Natural killer cell (primary cell): ENCODE results near the gene FUOM. TPM values are rescaled to one million over a fixed set of nuclear protein-coding genes. Genes with fewer than 3 reads are reported as not detected.

ENCODE experiments used
- ATAC-seq, 3 donors: fragments of 150-1000 bp in 2 of 3; fragments of 200-7000 bp in 1 of 3; cut with Tn5 transposase; 1 replicate in 1 of 3; 2 replicates in 2 of 3; pipeline ENCODE4 v1.10.0; 2021; ENCODE audit warnings: mild to moderate bottlenecking in 2 of 3, moderate library complexity in 2 of 3
- DNase-seq, 2 donors: peaks; one replicate each; pipeline versions ENCODE4 v3.0.0 to v3.0.0-alpha.2; 2013 to 2021; ENCODE audit warnings: mixed read lengths in 1 of 2
- H3K27ac ChIP-seq: one replicate; pipeline ENCODE4 v1.5.1; 2013; ENCODE audit warnings: mild to moderate bottlenecking, low read length
- H3K27me3 ChIP-seq: one replicate; pipeline ENCODE4 v1.6.1; 2013; ENCODE audit warnings: low read length; ENCODE audit not compliant: control insufficient read depth, insufficient read depth
- H3K36me3 ChIP-seq: one replicate; pipeline ENCODE4 v1.6.1; 2013; ENCODE audit warnings: low read length; ENCODE audit not compliant: control insufficient read depth, insufficient read depth
- H3K4me1 ChIP-seq: one replicate; pipeline ENCODE4 v1.6.1; 2013; ENCODE audit warnings: low read length; ENCODE audit not compliant: control insufficient read depth, insufficient read depth
- H3K4me3 ChIP-seq: one replicate; pipeline ENCODE4 v1.5.1; 2013; ENCODE audit warnings: low read length
- H3K9me3 ChIP-seq: one replicate; pipeline ENCODE4 v1.6.1; 2013; ENCODE audit warnings: low read length; ENCODE audit not compliant: control insufficient read depth, insufficient read depth
- H3K27ac Mint-ChIP-seq, 2 donors: one replicate each; pipeline ENCODE4 v1.8.0; 2022; ENCODE audit warnings: mild to moderate bottlenecking in 2 of 2, mixed read lengths in 2 of 2, moderate library complexity in 1 of 2
- H3K27me3 Mint-ChIP-seq, 2 donors: one replicate each; pipeline ENCODE4 v1.8.0; 2022; ENCODE audit warnings: low read depth in 2 of 2, mixed read lengths in 2 of 2
- H3K36me3 Mint-ChIP-seq: one replicate; pipeline ENCODE4 v1.8.0; 2022; ENCODE audit warnings: mixed read lengths
- H3K4me1 Mint-ChIP-seq, 2 donors: one replicate each; pipeline ENCODE4 v1.8.0; 2022; ENCODE audit warnings: mixed read lengths in 2 of 2
- H3K4me3 Mint-ChIP-seq: one replicate; pipeline ENCODE4 v1.8.0; 2022; ENCODE audit warnings: mild to moderate bottlenecking, moderate library complexity, mixed read lengths
- H3K9me3 Mint-ChIP-seq, 2 donors: one replicate each; pipeline ENCODE4 v1.8.0; 2022; ENCODE audit warnings: mixed read lengths in 2 of 2
- CTCF ChIP-seq: fragments of 200-600 bp; IDR thresholded peaks from one replicate; pipeline ENCODE4 v1.8.0; 2022; ENCODE audit warnings: antibody characterized with exemption
- WGBS: methylation state at CpG from one replicate; pipeline ENCODE4 v1.1.7; 2013; ENCODE audit warnings: missing lambda C conversion rate; ENCODE audit not compliant: insufficient coverage; 5-methylcytosine and 5-hydroxymethylcytosine counted together
- intact Hi-C: fragments of 100-400 bp; cut with micrococcal nuclease; formaldehyde crosslinking; loops from one replicate; pipeline ENCODE4 v1.14.2; 2022
- total RNA-seq, 4 donors: library from RNA; stranded (reverse); fragments of 120-200 nt in 1 of 4; gene quantifications; one replicate each; pipeline versions ENCODE4 v1.2.3 to v1.2.4, GENCODE V29; 2013 to 2022

Gene FUOM
- total RNA-seq, 3 donors from 2014 or later (not counting 1 experiment from before 2014, with no cell fraction given) = 7.6 to 9.5 (median 7.9) TPM

DNA sequence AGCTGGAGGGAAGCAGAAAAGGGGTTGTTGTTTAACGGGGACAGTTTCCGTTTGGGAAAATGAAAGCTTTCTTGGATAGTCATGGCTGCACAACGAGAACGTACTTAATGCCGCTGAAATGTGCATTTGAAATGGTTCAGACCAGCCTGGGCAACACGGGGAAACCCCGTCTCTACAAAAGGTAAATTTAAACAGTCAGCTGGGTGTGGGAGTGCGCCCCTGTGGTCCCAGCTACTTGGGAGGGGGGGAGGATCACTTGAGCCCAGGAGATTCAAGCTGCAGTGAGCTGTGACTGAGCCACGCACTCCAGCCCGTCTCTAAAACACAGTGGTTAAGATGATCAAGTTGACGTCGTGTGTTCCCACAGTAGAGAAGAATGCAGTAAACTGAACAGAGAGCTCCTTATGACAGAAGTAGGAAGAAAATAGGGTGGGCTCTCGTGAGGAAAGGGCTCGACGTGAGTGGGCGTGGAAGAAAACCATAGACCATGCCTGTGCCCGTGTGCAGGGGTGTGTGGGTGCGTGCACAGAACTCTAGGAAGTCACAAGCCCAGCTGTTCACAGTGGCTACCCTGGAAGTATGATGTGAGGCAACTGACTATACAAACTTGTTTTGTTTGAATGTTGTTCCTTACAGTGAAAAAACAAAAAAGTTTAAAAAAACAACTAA lies 4.1 kb upstream of the FUOM start:
- H3K27ac Mint-ChIP-seq = no peak overlapping the region
- Histone ChIP-seq H3K9me3 (no peaks in the 10 kb centered on the region), H3K27me3 (no peaks in the 10 kb centered on the region), H3K27ac (no peak overlapping the region), H3K4me3 (no peak overlapping the region), H3K4me1 (peaks cover 4% of the 10 kb centered on the region), H3K36me3 (peaks cover 22% of the 10 kb centered on the region)
- H3K4me1 Mint-ChIP-seq = no peaks in the 10 kb centered on the region
- H3K36me3 Mint-ChIP-seq = no peaks in the 10 kb centered on the region
- H3K27me3 Mint-ChIP-seq = no peaks in the 10 kb centered on the region
- ATAC-seq (no peak), DNase-seq (no peak)
- 70% methylated on average over 18 of the region's 18 CpGs for WGBS
- no peak overlapping the region for H3K4me3 Mint-ChIP-seq
- intact Hi-C loops = no loop called here
- H3K9me3 Mint-ChIP-seq = no peaks in the 10 kb centered on the region
- TF ChIP-seq CTCF = no peak

DNA sequence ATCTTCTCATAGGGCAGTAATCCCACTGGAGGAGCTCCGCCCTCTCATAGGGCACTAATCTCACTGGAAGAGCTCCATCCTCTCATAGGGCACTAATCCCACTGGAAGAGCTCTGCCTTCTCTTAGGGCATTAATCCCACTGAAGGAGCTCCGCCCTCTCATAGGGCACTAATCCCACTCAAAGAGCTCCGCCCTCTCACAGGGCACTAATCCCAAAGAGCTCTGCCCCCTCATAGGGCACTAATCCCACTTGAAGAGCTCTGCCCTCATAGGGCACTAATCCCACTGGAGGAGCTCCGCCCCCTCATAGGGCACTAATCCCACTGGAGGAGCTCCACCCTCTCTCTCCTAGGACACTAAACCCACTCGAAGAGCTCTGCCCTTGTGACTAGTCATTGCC lies 3.4 kb upstream of the FUOM start:
- Mint-ChIP-seq H3K27me3 (no peaks in the 10 kb centered on the region), H3K27ac (no peak overlapping the region), H3K36me3 (no peaks in the 10 kb centered on the region), H3K4me3 (no peak overlapping the region), H3K9me3 (no peaks in the 10 kb centered on the region), H3K4me1 (no peaks in the 10 kb centered on the region)
- Histone ChIP-seq H3K27me3 (no peaks in the 10 kb centered on the region), H3K4me1 (peaks cover 10% of the 10 kb centered on the region), H3K4me3 (no peak overlapping the region), H3K27ac (no peak overlapping the region), H3K36me3 (peaks cover 16% of the 10 kb centered on the region), H3K9me3 (no peaks in the 10 kb centered on the region)
- WGBS = 97% methylated on average over 5 of the region's 5 CpGs
- DNase-seq (no peak), ATAC-seq (no peak)
- TF ChIP-seq CTCF = no peak
- intact Hi-C loops = no loop called here

DNA sequence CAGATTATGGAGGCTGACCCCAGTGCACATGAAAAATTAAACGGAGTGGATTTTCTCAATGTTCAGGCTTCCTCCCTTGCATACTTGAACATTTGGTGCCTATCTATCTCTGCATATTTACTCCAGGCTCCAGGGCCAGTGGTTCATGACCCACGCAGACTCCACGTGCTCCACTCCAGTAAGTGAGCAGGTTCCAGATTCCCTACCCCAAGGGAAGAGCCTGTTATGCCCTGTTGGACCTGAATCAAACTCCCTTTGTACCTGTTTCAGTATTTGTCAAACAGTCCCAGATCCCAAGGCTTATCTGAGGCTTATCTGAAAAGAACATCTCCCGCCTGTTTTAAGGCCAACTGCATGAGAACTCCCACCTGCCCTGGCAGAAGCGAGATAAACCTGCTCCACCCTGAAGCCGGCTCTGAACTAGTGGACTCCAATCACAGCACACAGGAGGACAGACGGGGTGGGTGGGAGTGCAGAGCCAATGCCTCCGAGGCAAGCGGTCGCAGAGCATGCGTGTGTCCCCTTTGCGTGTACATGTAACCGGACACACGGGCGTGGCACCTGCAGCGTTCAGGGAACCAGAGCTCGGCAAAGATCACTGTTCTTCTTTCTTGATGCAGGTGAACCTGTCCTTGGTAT lies 2.3 kb upstream of the FUOM start:
- H3K4me1 ChIP-seq = peaks cover 10% of the 10 kb centered on the region
- H3K27ac Mint-ChIP-seq = no peak overlapping the region
- H3K36me3 ChIP-seq = peaks cover 6% of the 10 kb centered on the region
- H3K27ac ChIP-seq = no peak overlapping the region
- 95% methylated on average over 17 of the region's 17 CpGs for WGBS
- TF ChIP-seq CTCF = no peak
- no peaks in the 10 kb centered on the region for H3K9me3 ChIP-seq
- no peaks in the 10 kb centered on the region for H3K4me1 Mint-ChIP-seq
- H3K27me3 Mint-ChIP-seq = no peaks in the 10 kb centered on the region
- DNase-seq = no peak
- H3K36me3 Mint-ChIP-seq = no peaks in the 10 kb centered on the region
- no peaks in the 10 kb centered on the region for H3K27me3 ChIP-seq
- no peak for ATAC-seq
- intact Hi-C loops = no loop called here
- no peak overlapping the region for H3K4me3 ChIP-seq
- H3K9me3 Mint-ChIP-seq = no peaks in the 10 kb centered on the region
- H3K4me3 Mint-ChIP-seq = no peak overlapping the region
